Keratinocyte (primary cell): ENCODE results near the gene ATOX1. TPM values are rescaled to one million over a fixed set of nuclear protein-coding genes. Genes with fewer than 3 reads are reported as not detected.

Experiments used
- DNase-seq: peaks from one replicate; pipeline ENCODE4 v3.0.0-alpha.2; 2011; ENCODE audit warnings: low read depth, missing footprints, low spot score
- FAIRE-seq: peaks from 2 replicates; lab custom pipeline; 2011; peaks lifted over from hg19 to GRCh38; lab: Jason Lieb, UNC
- H2AFZ ChIP-seq: 2 replicates; pipeline ENCODE4 v1.6.0; 2012; ENCODE audit warnings: low read length, control low read depth, inconsistent platforms; ENCODE audit not compliant: control insufficient read depth
- H3K27ac ChIP-seq: 2 replicates; pipeline ENCODE4 v1.5.1; 2011; ENCODE audit warnings: low read length; ENCODE audit not compliant: control insufficient read depth, insufficient read depth
- H3K27me3 ChIP-seq: 3 replicates; pipeline ENCODE4 v1.6.0; 2011; ENCODE audit warnings: low read length; ENCODE audit not compliant: control insufficient read depth, insufficient read depth; ENCODE audit errors: extremely low read depth
- H3K36me3 ChIP-seq, 2 experiments: 2 replicates in 1 of 2; 3 replicates in 1 of 2; pipeline ENCODE4 v1.5.1; 2011; ENCODE audit warnings: low read length in 2 of 2, mild to moderate bottlenecking in 1 of 2; ENCODE audit not compliant: control insufficient read depth in 2 of 2, insufficient read depth in 2 of 2; ENCODE audit errors: extremely low read depth in 1 of 2
- H3K4me1 ChIP-seq: 3 replicates; pipeline ENCODE4 v1.5.1; 2011; ENCODE audit warnings: low read length; ENCODE audit not compliant: control insufficient read depth, insufficient read depth; ENCODE audit errors: extremely low read depth
- H3K4me2 ChIP-seq: 3 replicates; pipeline ENCODE4 v1.6.0; 2011; ENCODE audit warnings: low read depth, low read length; ENCODE audit not compliant: control insufficient read depth, insufficient read depth; ENCODE audit errors: extremely low read depth
- H3K4me3 ChIP-seq, 3 experiments: fragments of 200-600 bp in 1 of 3; sonication (generic) in 1 of 3; 2 replicates in 2 of 3; 3 replicates in 1 of 3; pipeline ENCODE4 v1.5.1; 2011 to 2016; ENCODE audit warnings: low read length in 3 of 3, mild to moderate bottlenecking in 3 of 3, control low read depth in 2 of 3, inconsistent platforms in 1 of 3, low read depth in 1 of 3, mixed read lengths in 1 of 3, mixed run types in 1 of 3, moderate library complexity in 1 of 3; ENCODE audit not compliant: control insufficient read depth in 2 of 3, insufficient read depth in 2 of 3; ENCODE audit errors: extremely low read depth in 1 of 3
- H3K79me2 ChIP-seq: 2 replicates; pipeline ENCODE4 v1.6.0; 2012; ENCODE audit warnings: low read length; ENCODE audit not compliant: control insufficient read depth, insufficient read depth
- H3K9ac ChIP-seq: 3 replicates; pipeline ENCODE4 v1.6.0; 2011; ENCODE audit warnings: low read length; ENCODE audit not compliant: control insufficient read depth, insufficient read depth; ENCODE audit errors: extremely low read depth
- H3K9me1 ChIP-seq: 3 replicates; pipeline ENCODE4 v1.6.0; 2011; ENCODE audit warnings: low read length; ENCODE audit not compliant: control insufficient read depth, insufficient read depth; ENCODE audit errors: extremely low read depth
- H3K9me3 ChIP-seq: 2 replicates; pipeline ENCODE4 v1.5.1; 2012; ENCODE audit warnings: low read depth, low read length; ENCODE audit not compliant: control insufficient read depth
- H4K20me1 ChIP-seq: 3 replicates; pipeline ENCODE4 v1.6.0; 2011; ENCODE audit warnings: low read length; ENCODE audit not compliant: control insufficient read depth, insufficient read depth; ENCODE audit errors: extremely low read depth
- CTCF ChIP-seq, 3 experiments: IDR thresholded peaks in 1 of 3; conservative IDR thresholded peaks in 1 of 3; optimal IDR thresholded peaks in 1 of 3; 2 replicates in 2 of 3; 3 replicates in 1 of 3; pipeline versions ENCODE3 to v1.5.1; 2011; ENCODE audit warnings: low read length in 3 of 3, mild to moderate bottlenecking in 3 of 3, moderate library complexity in 2 of 3, control low read depth in 1 of 3, inconsistent platforms in 1 of 3; ENCODE audit not compliant: insufficient read depth in 2 of 3; ENCODE audit errors: extremely low read depth in 1 of 3
- EZH2 ChIP-seq: IDR thresholded peaks from one replicate; pipeline ENCODE4 v1.6.1; 2012; ENCODE audit warnings: inconsistent platforms, mild to moderate bottlenecking, low read length, moderate library complexity
- dilution Hi-C: fragments of 300-500 bp; cut with MboI; formaldehyde crosslinking; loops from one replicate; pipeline ENCODE4 v1.7.0; 2020; ENCODE audit warnings: low sequenced_read_pairs; ENCODE audit not compliant: extremely low pct_ligation_motif_present
- polyA plus RNA-seq, 5 experiments: library from polyadenylated mRNA; depleted of rRNA in 3 of 5; stranded (reverse) in 3 of 5; stranded (forward) in 1 of 5; unstranded in 1 of 5; fragments of >200 nt; gene quantifications; 1 replicate in 1 of 5; 2 replicates in 3 of 5; 3 replicates in 1 of 5; pipeline versions ENCODE4 v1.2.1 to v1.2.3, GENCODE V29; 2011 to 2012; ENCODE audit warnings: missing spikeins in 2 of 5, low read depth in 1 of 5, low replicate concordance in 1 of 5
- small RNA-seq, 3 experiments: library from RNA; depleted of rRNA; stranded (forward); fragments of <200 nt; gene quantifications; one replicate each; pipeline ENCODE3, GENCODE V24; 2012; ENCODE audit warnings: low read depth in 3 of 3, low replicate concordance in 1 of 3; ENCODE audit not compliant: insufficient read length in 3 of 3

The ATOX1 gene
- polyA plus RNA-seq, 1 donor (not counting 4 experiments of a cell fraction or from before 2014, with no cell fraction given) = 173 TPM

GRCh38 chr5:151695464-151695863 lies 63.0 kb downstream of the ATOX1 start:
- no peak overlapping the region for H3K27ac ChIP-seq

GRCh38 chr5:151694035-151694485 lies 64.4 kb downstream of the ATOX1 start:
- no peaks in the 10 kb centered on the region for H3K79me2 ChIP-seq
- FAIRE-seq (peak; percentile 68), DNase-seq (no peak)
- peaks cover 12% of the 10 kb centered on the region for H3K4me1 ChIP-seq
- no peak overlapping the region for H3K27ac ChIP-seq
- dilution Hi-C loops = no loop called here
- TF ChIP-seq EZH2 (no peak), CTCF (optimal IDR thresholded peaks at IDR 0.05 in 1 of 3, IDR thresholded peaks at IDR 0.05 in 1 of 3, conservative IDR thresholded peaks at IDR 0.05 in 1 of 3; ENCODE audit: extremely low read depth in 1 of 3, insufficient read depth in 2 of 3, low read length in 3 of 3) (no peak)
- no peak overlapping the region for H2AFZ ChIP-seq
- H3K4me3 ChIP-seq = no peak overlapping the region
- H3K4me2 ChIP-seq = no peak overlapping the region
- H3K9me3 ChIP-seq = no peaks in the 10 kb centered on the region
- H4K20me1 ChIP-seq = no peaks in the 10 kb centered on the region
- H3K9me1 ChIP-seq = no peaks in the 10 kb centered on the region
- no peak overlapping the region for H3K9ac ChIP-seq
- H3K27me3 ChIP-seq = no peaks in the 10 kb centered on the region
- no peaks in the 10 kb centered on the region for H3K36me3 ChIP-seq

More at GRCh38 chr5:151695464-151695863, 63.0 kb downstream of the ATOX1 start:
- Histone ChIP-seq H3K4me1 (peaks cover 18% of the 10 kb centered on the region), H3K27me3 (no peaks in the 10 kb centered on the region), H2AFZ (no peak overlapping the region), H3K79me2 (no peaks in the 10 kb centered on the region), H3K36me3 (no peaks in the 10 kb centered on the region), H3K9me1 (no peaks in the 10 kb centered on the region), H3K9ac (no peak overlapping the region), H3K4me2 (no peak overlapping the region), H3K4me3 (no peak overlapping the region), H4K20me1 (no peaks in the 10 kb centered on the region), H3K9me3 (no peaks in the 10 kb centered on the region)
- TF ChIP-seq EZH2 (no peak), CTCF (optimal IDR thresholded peaks at IDR 0.05 in 1 of 3, IDR thresholded peaks at IDR 0.05 in 1 of 3, conservative IDR thresholded peaks at IDR 0.05 in 1 of 3; ENCODE audit: extremely low read depth in 1 of 3, insufficient read depth in 2 of 3, low read length in 3 of 3) (no peak)
- DNase-seq (no peak), FAIRE-seq (no peak)
- dilution Hi-C loops = no loop called here

Small RNA genes lying within 50 kb of the gene (small RNA-seq; reads per million reads assigned to genes)
- 0 reads per million in 3 experiments for gene RN7SKP232

Other genes with a start within 250 kb of the ATOX1 start
- 35.0 to 58.0 TPM (median 51.5 TPM) in 3 replicates for gene FAT2, start 167.3 kb downstream of the ATOX1 start, polyA plus RNA-seq
- 289 to 702 TPM (median 397 TPM) in 3 replicates for gene SPARC, start 71.7 kb downstream of the ATOX1 start, polyA plus RNA-seq
- gene G3BP1, start 13.3 kb upstream of the ATOX1 start, polyA plus RNA-seq = 93.5 to 137 TPM (median 115 TPM) in 3 replicates
- gene GLRA1, start 166.2 kb upstream of the ATOX1 start, polyA plus RNA-seq = not detected in 3 replicates